HL-60/S4 treated with phorbol 12-myristate 13-acetate at 8.2 ng/mL for 4 days and 3 days (cell line): ENCODE data around the gene CRIP1.

ENCODE experiments used
- in situ Hi-C: fragments of 300-500 bp; cut with MboI; formaldehyde crosslinking; loops from 2 replicates; pipeline ENCODE4 v1.15.0; 2022; ENCODE audit warnings: low sequenced_read_pairs

Gene CRIP1

DNA sequence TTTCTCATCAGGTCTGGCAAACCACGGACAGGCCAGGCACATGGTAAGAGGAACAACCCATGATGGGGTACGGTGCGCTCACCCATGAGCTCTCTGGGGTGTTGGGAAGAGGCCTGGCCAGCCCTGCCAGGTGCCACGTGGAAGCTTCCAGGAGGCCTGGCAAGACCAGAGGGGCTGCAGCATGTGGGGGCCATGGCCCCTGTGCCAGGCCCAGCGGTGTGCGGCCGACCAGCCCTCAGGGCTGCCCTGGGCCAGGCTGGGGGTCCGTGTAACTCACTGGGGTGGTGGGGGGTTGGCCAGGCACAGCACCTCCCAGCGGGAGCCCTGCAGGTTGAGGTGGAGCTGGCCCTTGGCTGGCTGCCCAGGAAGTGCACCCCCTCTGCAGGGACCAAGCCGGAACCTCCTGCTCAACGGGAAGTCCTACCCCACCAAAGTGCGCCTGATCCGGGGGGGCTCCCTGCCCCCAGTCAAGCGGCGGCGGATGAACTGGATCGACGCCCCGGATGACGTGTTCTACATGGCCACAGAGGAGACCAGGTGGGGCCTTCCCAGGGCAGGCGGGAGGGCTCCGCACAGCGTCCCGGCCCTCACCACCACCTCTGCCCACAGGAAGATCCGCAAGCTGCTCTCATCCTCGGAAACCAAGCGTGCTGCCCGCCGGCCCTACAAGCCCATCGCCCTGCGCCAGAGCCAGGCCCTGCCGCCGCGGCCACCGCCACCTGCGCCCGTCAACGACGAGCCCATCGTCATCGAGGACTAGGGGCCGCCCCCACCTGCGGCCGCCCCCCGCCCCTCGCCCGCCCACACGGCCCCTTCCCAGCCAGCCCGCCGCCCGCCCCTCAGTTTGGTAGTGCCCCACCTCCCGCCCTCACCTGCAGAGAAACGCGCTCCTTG lies 17.0 kb upstream of the CRIP1 start:
- in situ Hi-C loops, result no loop called here

DNA sequence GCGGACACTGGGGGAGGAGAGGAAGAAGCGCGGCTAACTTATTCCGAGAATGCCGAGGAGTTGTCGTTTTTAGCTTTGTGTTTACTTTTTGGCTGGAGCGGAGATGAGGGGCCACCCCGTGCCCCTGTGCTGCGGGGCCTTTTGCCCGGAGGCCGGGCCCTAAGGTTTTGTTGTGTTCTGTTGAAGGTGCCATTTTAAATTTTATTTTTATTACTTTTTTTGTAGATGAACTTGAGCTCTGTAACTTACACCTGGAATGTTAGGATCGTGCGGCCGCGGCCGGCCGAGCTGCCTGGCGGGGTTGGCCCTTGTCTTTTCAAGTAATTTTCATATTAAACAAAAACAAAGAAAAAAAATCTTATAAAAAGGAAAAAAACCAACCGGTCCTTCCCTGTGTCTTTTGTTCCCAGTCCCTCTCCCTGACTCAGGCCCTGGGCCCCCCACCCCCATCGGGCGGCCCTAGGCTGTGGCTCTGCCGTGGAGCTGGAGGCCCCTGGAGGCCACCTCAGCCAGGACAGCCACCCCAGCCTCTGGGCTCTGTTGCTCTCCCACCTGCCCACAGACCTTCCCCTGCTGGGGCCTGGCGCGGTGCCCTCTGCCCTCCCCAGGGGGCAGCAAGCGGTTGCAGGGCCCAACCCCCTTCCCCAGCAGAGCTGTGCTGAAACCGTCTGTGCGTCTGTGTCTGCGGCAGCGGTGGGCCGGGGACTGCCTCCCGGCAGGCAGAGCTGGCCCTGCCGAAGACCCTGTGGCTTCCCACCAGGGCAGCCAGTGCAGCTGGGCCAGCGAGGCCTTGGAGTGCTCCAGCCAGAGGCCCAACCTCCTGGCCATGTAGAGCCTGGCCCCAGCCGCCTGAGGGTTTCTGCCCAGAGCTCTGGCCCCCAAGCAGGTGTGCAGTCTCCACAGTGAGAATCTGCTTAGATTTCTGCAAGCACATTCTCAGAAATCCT lies 16.1 kb upstream of the CRIP1 start:
- in situ Hi-C loops, result no loop called here

GRCh38 chr14:105471297-105471821 lies 15.3 kb upstream of the CRIP1 start:
- in situ Hi-C loops, result no loop called here

GRCh38 chr14:105471823-105472485 lies 14.7 kb upstream of the CRIP1 start:
- in situ Hi-C loops, result no loop called here

DNA sequence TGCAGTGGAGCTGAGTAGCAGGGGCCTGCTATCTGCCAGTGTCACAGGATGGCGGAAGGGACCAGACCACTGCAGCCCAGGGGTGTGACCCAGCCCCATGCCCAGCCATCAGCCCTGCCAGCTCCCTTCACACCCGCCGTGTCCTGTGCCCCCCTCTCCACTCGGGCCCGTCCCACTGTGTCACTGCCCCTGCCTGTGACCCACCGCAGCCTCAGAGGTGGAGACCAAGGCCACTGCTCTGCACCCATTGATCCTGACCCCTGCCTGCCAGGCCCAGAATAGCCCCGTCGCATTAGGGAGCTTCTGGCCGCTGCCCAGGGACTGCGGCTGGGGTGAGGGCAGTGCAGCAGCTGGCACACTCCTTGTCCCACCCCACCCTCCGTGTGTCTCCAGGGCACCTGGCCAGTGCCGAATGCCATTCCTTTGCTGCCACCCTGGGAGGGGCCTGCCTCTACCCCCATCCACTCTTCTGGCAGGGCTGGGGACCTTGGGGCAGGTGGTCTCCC lies 14.1 kb upstream of the CRIP1 start:
- in situ Hi-C loops, result no loop called here

GRCh38 chr14:105473033-105473676 lies 13.5 kb upstream of the CRIP1 start:
- in situ Hi-C loops, result no loop called here

- in situ Hi-C loops, result no loop called here
Measured at GRCh38 chr14:105473677-105474482, 12.8 kb upstream of the CRIP1 start.

GRCh38 chr14:105474483-105475268 lies 12.0 kb upstream of the CRIP1 start, which contains the start of gene CRIP2:
CRIP2 (plus strand) TSS chr14:105474821; CDS start chr14:105474863, 42 bp downstream.
- in situ Hi-C loops, result no loop called here

DNA sequence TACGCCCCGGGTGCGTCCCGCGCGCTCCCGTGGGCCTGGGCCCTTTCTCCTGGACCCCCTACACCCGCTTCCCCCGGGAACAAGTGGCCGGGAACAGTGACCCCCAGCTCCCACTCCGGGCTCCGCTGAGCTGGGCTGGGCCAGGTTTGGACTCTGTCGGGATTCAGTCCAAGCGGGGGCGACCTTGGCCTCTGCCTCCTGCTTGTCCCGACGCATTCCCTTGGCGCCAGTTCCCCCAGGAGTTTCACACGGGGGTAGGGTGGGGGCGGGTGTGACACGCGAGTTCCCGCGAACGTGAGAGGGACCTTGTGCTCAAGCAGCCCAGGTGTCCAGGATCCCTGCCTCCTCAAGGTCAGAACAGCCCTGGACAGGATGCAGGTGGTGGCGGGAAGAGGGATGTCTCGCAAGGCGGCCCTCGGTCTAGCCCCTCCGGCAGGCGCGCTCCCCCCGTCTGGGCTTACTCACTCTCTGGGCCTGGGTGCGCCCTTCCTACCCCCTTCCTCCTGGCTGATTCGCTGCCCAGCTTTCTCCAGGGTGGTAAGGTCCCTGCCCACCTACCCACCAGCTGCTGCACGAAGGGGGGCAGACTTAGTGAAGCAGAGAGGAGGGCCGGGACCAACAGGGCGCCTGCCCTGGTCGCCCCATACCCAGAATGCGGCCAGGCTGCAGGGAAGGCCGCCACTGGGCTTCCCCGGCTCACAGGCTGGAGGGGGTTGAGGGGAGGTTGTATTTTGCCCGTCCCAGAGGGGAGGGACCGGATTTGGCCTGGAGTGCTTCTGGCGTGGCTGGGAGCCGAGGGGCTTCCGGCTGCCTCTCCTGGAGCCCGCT lies 11.2 kb upstream of the CRIP1 start:
- in situ Hi-C loops, result no loop called here

DNA sequence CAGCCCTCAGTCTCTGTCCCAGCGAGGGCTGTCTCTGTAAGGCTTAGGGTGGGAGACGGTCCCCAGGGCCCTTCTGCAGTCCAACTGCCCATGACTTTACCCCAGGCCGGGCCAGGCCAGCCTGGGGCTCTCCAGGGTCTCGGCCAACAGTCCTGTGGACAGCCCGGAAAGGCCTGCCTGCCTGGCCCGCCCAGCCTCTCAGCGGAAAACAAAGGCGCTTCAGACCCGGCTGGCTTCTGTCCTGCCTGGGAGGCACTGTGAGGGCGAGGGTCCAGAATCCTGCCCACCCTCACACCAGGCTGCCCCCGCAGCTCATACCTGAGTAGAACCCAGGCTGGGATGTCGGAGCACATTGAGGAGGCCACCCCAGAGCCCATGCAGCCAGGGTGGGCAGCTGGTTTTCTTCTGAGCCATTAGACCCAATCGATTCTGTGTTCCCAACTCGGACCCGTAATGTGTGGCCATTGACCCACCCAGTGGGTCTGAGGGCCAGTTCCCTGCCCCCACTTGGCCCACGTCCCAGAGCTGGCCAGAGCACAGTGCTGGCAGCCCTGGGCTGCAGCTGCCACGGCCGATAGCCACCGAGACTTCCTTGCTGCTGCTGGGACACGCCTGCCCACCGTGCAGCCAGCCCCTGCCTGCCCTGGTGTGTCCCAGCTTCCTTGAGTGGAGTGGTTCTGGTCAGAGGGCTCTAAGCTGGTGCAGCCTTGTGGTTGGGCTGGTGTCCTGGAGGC lies 10.4 kb upstream of the CRIP1 start:
- in situ Hi-C loops, result no loop called here

DNA sequence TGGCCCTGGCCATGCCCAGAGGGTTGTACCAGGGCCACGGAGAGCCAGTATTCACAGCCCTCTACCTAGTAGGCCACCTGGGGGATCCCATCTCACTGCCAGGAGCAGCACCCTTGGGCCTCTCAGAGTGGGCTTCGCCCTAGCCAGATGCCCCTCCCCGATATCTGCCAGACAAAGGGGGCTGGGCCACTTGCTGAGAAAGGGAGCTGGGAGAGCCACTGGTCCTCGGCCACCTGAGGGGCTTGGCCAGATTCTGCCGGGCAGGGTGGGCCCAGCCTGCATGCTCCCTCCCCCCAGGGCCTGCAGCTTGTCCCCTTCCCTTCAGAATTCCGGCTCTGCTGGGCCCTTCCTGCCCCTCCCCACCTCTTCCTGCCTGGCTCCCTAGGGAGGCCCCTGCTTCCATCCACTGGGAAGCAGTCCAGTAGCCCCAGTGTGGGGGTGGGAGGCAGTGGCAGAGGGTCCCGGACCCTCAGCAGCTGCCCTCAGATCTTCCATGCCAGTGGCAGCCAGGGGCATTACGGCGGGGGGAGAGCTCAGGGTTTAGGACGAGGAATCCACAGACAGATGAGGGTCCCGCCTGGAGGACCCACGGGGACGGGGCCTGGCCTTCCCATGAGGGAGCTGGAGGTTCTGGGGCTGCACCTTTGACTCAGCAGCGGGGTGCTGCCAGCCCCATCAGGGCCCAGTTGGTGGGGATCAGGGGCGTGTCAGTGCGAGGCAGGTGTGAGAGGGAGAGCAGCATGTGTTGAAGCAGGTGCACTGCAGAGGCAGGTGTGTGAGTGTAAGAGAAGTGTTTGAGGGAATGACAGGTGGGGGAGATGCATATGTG lies 9.6 kb upstream of the CRIP1 start:
- in situ Hi-C loops, result no loop called here

- in situ Hi-C loops, result no loop called here
Measured at GRCh38 chr14:105477660-105478397, 8.9 kb upstream of the CRIP1 start.

- in situ Hi-C loops, result no loop called here
Measured at GRCh38 chr14:105478398-105479251, 8.1 kb upstream of the CRIP1 start.

DNA sequence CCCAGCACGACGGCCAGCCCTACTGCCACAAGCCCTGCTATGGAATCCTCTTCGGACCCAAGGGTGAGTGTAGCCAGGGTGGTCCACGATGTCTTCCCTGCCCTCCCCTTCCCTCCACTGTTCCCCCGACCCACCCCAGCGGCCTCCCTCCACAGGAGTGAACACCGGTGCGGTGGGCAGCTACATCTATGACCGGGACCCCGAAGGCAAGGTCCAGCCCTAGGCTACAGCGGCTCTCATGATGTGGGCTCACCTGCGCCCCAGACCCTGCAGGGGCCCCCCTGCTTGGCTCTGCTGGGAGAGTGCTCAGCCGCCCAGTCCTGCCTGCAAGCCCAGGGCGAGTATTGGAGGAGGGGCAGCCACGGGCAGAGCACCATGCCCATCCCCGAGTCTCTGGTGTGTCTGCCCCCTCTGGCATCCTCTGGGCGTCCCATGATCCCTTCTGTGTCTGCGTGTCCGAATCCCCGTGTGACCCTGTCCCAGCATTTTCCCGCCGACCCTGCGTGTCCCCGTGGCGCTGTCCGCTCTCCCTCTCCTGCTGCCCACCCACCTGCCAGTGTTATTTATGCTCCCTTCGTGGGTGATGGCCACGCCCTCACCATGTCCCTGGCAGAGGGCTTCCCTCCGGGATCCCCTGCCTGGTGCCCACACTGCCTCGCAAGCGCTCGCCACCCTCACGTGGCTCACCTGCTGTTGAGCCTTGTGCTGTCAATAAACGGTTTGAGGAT lies 7.1 kb upstream of the CRIP1 start:
- in situ Hi-C loops, result loop anchor here (10.0 kb wide), 1 partner anchor 105 kb away; no protein-coding TSS in a partner anchor
